Smooth muscle cell (in vitro differentiated cells): Measurements from ENCODE around the gene GAB4. TPM values are rescaled to one million over a fixed set of nuclear protein-coding genes. Genes with fewer than 3 reads are reported as not detected.
"Not testable (repeated sequence)": the region's sequence is repeated elsewhere in the genome, so short reads cannot be mapped to it uniquely, and the experiment has no call there.

Source experiments
- DNase-seq: peaks from one replicate; lab custom pipeline; 2025; ENCODE audit not compliant: unreplicated experiment; lab: John Stamatoyannopoulos, UW
- H2AFZ ChIP-seq: fragments of 200-600 bp; sonication (generic); 2 replicates; pipeline ENCODE4 v1.6.0; 2016; ENCODE audit warnings: antibody characterized with exemption, low read depth, mild to moderate bottlenecking
- H3F3A ChIP-seq: fragments of 200-600 bp; sonication (generic); 2 replicates; pipeline ENCODE4 v1.6.0; 2017; ENCODE audit warnings: antibody characterized with exemption, low read depth
- H3K27ac ChIP-seq: fragments of 200-600 bp; sonication (generic); 2 replicates; pipeline ENCODE4 v1.5.1; 2016; ENCODE audit warnings: low read depth, mild to moderate bottlenecking
- H3K27me3 ChIP-seq: fragments of 200-600 bp; sonication (generic); 2 replicates; pipeline ENCODE4 v1.6.1; 2016; ENCODE audit warnings: low read depth, mild to moderate bottlenecking
- H3K36me3 ChIP-seq: fragments of 200-600 bp; sonication (generic); 2 replicates; pipeline ENCODE4 v1.5.1; 2016; ENCODE audit warnings: low read depth
- H3K4me1 ChIP-seq: fragments of 200-600 bp; sonication (generic); 2 replicates; pipeline ENCODE4 v1.5.1; 2016; ENCODE audit warnings: low read depth
- H3K4me2 ChIP-seq: fragments of 200-600 bp; sonication (generic); 2 replicates; pipeline ENCODE4 v1.6.0; 2016; ENCODE audit warnings: mild to moderate bottlenecking
- H3K4me3 ChIP-seq: fragments of 200-600 bp; sonication (generic); 2 replicates; pipeline ENCODE4 v1.5.1; 2016; ENCODE audit warnings: mild to moderate bottlenecking
- H3K79me2 ChIP-seq: fragments of 200-600 bp; sonication (generic); 2 replicates; pipeline ENCODE4 v1.6.0; 2016; ENCODE audit warnings: low read depth, mild to moderate bottlenecking
- H3K9ac ChIP-seq: fragments of 200-600 bp; sonication (generic); 2 replicates; pipeline ENCODE4 v1.6.0; 2016; ENCODE audit warnings: low read depth
- H3K9me3 ChIP-seq: fragments of 200-600 bp; sonication (generic); replicated peaks from 2 replicates; pipeline ENCODE4 v1.5.1; 2016; ENCODE audit warnings: low read depth
- H4K20me1 ChIP-seq: fragments of 200-600 bp; sonication (generic); 2 replicates; pipeline ENCODE4 v1.6.0; 2016; ENCODE audit warnings: low read depth
- WGBS: methylation state at CpG from one replicate; pipeline ENCODE4 v1.1.7; 2016; ENCODE audit warnings: low lambda C conversion rate; 5-methylcytosine and 5-hydroxymethylcytosine counted together
- polyA plus RNA-seq: library from polyadenylated mRNA; unstranded; fragments of >200 nt; fragmentation: Nextera tagmentation; extraction: Ambion mirVana; gene quantifications from 2 replicates; pipeline ENCODE4 v1.2.1, GENCODE V29; 2016
- total RNA-seq: library from RNA; depleted of rRNA; stranded (reverse); fragments of >200 nt; gene quantifications from 2 replicates; pipeline ENCODE4 v1.2.3, GENCODE V29; 2014
- TF ChIP-seq, protein P1 (sequence below): fragments of 200-600 bp; sonication (generic); IDR thresholded peaks from 2 replicates; pipeline ENCODE4 v1.5.1; 2017; ENCODE audit warnings: borderline replicate concordance, mild to moderate bottlenecking, antibody characterized with exemption; ENCODE audit not compliant: insufficient read depth, poor library complexity, severe bottlenecking

The GAB4 gene
- total and polyA plus RNA-seq, 2 experiments from 2014 or later = not detected

DNA sequence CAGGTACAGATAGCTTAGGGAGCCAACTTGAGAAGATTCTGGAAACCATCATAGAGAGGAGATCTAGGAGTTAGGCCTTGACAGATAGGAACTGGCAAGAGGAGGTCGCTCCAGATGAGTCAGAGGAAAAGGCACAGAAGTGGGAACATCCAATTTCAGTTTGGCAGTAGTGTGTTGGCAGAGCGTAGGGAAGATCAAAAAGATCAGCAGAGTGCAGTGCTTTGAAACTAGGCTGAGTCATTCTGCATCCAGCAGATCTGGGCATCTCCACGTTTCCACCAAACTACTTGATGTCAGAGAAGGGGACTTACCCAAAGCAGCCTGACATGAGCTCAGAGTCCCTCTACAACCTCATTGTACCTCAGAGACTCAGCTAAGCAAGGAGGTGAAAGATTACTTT is 58.5 kb downstream of the GAB4 start:
- Histone ChIP-seq H3K27ac (no peak overlapping the region), H3K79me2 (no peaks in the 10 kb centered on the region)
- TF ChIP-seq, protein P1, sequence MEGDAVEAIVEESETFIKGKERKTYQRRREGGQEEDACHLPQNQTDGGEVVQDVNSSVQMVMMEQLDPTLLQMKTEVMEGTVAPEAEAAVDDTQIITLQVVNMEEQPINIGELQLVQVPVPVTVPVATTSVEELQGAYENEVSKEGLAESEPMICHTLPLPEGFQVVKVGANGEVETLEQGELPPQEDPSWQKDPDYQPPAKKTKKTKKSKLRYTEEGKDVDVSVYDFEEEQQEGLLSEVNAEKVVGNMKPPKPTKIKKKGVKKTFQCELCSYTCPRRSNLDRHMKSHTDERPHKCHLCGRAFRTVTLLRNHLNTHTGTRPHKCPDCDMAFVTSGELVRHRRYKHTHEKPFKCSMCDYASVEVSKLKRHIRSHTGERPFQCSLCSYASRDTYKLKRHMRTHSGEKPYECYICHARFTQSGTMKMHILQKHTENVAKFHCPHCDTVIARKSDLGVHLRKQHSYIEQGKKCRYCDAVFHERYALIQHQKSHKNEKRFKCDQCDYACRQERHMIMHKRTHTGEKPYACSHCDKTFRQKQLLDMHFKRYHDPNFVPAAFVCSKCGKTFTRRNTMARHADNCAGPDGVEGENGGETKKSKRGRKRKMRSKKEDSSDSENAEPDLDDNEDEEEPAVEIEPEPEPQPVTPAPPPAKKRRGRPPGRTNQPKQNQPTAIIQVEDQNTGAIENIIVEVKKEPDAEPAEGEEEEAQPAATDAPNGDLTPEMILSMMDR = no peak

DNA sequence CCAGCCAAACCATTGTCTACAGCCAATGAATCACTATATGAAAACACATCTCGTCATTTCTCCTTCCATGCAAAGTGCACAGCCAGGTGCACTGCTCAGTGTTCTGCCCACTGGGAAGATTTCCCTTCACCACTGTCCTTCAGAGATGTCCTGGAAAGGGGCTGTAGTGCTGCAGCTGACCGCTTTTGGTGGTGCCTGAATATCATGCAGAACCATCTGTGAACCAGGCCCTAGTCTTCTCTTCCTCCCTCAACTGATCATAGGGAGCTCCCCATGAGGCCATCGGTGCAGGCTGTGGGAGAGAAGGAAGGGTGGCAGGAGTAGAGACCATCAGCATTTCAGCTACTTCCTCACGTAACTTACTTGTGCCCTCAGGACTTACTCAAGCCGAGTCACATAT is 70.2 kb downstream of the GAB4 start:
- Histone ChIP-seq H3F3A (no peaks in the 10 kb centered on the region), H3K27ac (no peak overlapping the region), H3K9ac (no peak overlapping the region), H3K27me3 (peaks cover 5% of the 10 kb centered on the region), H3K4me3 (no peak overlapping the region), H3K4me2 (no peak overlapping the region), H3K4me1 (no peaks in the 10 kb centered on the region), H3K36me3 (no peaks in the 10 kb centered on the region), H2AFZ (no peak overlapping the region), H3K79me2 (no peaks in the 10 kb centered on the region), H3K9me3 (no peaks in the 10 kb centered on the region), H4K20me1 (no peaks in the 10 kb centered on the region)
- DNase-seq = no peak
- TF ChIP-seq, protein P1 = no peak
- 61% methylated on average over 5 of the region's 5 CpGs for WGBS

More for the DNA sequence above, 58.5 kb downstream of the GAB4 start:
- H3K36me3 ChIP-seq = no peaks in the 10 kb centered on the region
- H3K27me3 ChIP-seq = no peaks in the 10 kb centered on the region
- H3F3A ChIP-seq = no peaks in the 10 kb centered on the region
- no peaks in the 10 kb centered on the region for H3K4me1 ChIP-seq
- 39% methylated on average over 3 of the region's 3 CpGs for WGBS
- no peak overlapping the region for H2AFZ ChIP-seq
- DNase-seq = no peak
- no peak overlapping the region for H3K4me2 ChIP-seq
- H3K9ac ChIP-seq = no peak overlapping the region
- H3K4me3 ChIP-seq = no peak overlapping the region
- no peaks in the 10 kb centered on the region for H4K20me1 ChIP-seq
- H3K9me3 ChIP-seq = no peaks in the 10 kb centered on the region

DNA sequence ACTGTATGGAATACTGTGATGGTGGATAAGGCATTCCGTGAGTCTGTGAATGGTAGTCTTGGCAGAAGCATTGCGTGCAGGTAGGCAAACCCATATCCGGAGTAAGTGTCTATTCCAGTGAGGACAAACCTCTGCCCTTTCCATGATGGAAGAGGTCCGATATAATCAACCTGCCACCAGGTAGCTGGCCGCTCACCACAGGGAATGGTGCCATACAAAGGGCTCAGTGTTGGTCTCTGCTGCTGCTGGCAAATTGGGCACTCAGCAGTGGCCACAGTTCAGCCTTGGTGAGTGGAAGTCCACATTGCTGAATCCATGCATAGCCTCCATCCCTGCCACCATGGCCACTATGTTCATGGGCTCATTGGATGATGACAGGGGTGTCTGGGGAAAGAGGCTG is 70.8 kb downstream of the GAB4 start:
- 86% methylated on average over 5 of the region's 5 CpGs for WGBS
- not testable (repeated sequence) for H2AFZ ChIP-seq, DNase-seq, H3K79me2 ChIP-seq, H3K4me1 ChIP-seq, H3K9me3 ChIP-seq, H3K27me3 ChIP-seq, H4K20me1 ChIP-seq, H3K4me3 ChIP-seq, H3K9ac ChIP-seq, H3K27ac ChIP-seq, H3F3A ChIP-seq, H3K4me2 ChIP-seq, H3K36me3 ChIP-seq

DNA sequence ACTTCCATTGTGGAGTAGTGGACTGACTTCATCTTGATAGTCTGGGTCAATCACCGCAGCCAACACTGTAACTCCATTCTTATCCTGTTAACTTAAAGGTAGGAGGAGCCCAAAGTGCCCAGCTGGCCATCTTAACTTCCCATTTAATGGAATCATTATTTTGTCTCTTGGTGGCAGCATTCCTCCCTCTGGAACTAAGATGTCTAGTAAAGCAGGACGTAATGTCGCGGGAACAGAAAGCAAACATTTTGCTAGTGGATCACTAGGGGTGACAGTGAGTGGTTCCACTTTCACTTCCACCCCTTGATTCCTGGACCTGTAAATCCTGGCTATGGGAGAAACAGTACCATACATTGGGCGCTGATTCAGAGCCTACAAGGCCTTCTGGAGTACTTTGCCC is 71.4 kb downstream of the GAB4 start:
- no peaks in the 10 kb centered on the region for H3K9me3 ChIP-seq
- TF ChIP-seq, protein P1 = no peak
- H2AFZ ChIP-seq = no peak overlapping the region
- no peaks in the 10 kb centered on the region for H3K36me3 ChIP-seq
- H4K20me1 ChIP-seq = no peaks in the 10 kb centered on the region
- H3K4me1 ChIP-seq = no peaks in the 10 kb centered on the region
- H3F3A ChIP-seq = no peaks in the 10 kb centered on the region
- H3K4me2 ChIP-seq = no peak overlapping the region
- no peaks in the 10 kb centered on the region for H3K79me2 ChIP-seq
- no peak overlapping the region for H3K4me3 ChIP-seq
- H3K27me3 ChIP-seq = peaks cover 7% of the 10 kb centered on the region
- 79% methylated on average over 5 of the region's 5 CpGs for whole genome bisulfite sequencing
- no peak for DNase-seq
- H3K9ac ChIP-seq = no peak overlapping the region
- H3K27ac ChIP-seq = no peak overlapping the region
